CD4-positive, alpha-beta T cell treated with Interleukin-15 for 1 hour (primary cell): Measurements from ENCODE around the gene SPARCL1.

Experiments
- DNase-seq: peaks from one replicate; pipeline ENCODE4 v3.0.0-alpha.2; 2020

SPARCL1 gene

DNA sequence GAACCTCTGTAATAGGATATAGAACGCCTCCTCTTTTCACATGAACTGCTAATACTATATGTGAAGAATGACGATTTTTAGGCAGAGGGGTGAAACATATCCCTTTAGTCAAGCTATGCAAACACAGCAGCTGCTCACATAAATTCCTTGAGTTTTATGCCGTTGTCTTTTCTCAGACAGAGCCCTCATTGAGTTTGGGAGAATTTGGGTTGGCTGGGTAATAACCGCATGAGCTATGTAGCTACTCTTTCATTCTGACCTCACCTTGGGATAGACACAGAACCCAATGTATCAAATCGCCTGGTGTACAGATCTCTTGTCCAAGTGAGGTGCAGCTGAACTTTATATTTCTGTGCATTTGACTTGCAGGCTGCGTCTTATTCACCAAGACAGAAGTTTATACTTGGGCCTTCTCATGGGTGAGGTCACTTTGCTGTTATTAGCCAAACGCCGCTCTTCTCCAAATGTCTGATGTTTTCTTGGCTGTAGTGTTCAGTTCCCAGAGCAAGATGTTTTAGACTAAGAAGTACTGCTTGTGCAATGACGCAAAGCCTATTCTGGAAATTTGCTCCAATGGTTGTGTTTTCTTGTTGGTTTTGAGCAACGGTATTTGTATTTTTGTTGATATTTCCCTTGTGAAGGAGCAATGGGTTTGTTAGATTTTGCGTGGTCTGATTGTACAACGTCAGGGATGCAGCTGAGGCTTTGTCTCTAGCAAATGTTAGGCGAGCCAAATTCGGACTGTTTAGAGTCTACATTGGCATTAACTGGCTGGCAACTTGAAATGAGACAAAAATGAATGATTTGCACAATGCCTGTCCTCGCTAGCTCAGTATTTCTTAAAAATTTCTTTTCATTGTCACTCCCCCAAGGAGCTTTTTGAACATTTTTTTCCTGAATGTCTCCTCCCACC, 11.2 kb upstream of the SPARCL1 start:
- DNase-seq: no peak

DNA sequence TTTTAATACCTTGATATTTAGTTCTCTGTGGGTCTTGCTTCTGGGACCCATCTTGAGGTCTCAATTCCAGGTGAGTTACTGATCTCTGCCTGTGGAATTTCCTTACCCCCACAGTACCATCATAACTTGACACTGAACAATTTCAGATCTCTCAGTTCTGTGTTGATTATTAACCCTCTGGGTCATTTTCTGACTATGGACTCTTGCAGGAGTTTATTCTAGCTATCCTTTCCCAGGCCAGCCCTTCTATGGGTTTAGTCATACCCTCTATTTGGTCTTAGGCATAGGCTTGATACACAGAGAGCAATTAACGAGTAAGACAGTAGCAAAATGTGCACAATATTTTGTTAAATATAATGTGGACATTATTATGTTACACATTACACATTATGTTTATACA, 3.7 kb upstream of the SPARCL1 start:
- no peak for DNase-seq

DNA sequence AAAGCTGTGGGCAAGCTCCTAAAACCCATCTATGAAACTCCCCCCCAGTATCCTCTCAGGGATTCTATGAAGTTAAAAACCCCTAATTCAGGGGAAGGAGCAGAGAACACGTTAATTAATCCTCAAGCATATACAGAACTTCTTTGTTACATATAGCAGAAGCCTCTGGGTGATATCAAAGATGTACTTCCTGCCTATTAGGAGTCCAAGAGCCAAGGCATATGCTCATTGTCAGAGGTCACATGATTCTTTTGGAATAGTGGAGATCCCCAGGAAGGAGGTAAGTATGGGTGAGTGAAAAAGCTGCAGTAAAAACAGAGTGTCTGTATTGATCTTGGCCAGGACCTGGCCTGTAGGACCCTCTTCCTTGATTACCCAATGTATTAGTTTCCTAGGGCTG, 2.9 kb upstream of the SPARCL1 start:
- DNase-seq: no peak

DNA sequence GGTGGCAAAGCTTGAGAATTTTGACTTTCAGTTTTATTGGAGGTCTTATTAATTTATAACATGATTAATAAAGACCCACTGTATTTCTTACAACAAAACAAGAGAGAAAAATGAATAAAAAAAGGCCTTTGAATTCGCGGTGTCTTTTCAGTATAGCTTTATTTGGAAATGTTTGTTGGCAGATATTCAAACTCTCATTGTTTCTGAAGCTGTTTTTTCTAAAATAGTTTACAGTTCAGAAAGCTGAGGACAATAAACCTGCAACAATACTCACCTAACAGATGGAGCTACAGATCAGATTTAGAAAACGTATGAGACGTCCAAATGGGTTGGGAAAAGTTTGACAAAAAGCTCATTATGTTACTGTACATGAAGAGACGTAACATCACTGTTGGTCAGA, 2.4 kb upstream of the SPARCL1 start:
- DNase-seq: no peak

DNA sequence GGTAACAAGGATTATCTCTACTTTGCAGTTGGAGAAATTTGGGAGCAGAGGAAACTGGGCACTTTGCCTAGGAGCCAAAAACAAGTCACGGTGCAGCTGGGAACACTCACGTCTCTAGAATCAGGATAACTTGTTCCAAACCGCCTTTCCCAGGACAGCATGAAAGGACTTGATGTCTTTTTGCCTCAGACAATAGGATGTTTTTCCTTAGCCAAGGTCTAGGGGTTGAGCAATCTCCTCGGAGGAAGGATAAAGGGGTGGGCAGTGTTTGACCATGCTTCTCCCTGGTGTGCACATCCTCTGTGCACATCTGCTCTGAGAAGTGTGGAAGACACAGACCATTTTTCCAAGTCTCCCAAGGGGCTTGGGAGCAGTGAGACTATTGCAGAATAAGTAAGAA, 1.7 kb upstream of the SPARCL1 start:
- no peak for DNase-seq

DNA sequence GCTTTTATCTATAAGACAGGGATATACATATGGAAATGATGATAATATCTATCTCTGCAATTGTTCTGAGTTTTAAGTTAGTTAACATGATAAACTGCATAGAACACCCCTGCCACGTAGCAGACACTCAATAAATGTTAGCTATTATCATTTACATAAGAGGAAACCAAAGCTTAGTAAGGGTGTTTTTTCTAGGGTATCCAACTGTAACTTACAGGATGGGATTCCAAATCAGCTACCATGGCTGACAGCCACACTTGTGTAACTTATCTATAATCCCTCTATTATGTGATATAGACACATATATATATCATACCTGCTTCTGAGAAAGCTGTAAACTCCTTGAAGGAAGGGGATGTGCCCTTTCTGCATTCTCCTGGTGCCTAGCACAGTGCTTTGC, 1.1 kb upstream of the SPARCL1 start:
- DNase-seq: no peak

DNA sequence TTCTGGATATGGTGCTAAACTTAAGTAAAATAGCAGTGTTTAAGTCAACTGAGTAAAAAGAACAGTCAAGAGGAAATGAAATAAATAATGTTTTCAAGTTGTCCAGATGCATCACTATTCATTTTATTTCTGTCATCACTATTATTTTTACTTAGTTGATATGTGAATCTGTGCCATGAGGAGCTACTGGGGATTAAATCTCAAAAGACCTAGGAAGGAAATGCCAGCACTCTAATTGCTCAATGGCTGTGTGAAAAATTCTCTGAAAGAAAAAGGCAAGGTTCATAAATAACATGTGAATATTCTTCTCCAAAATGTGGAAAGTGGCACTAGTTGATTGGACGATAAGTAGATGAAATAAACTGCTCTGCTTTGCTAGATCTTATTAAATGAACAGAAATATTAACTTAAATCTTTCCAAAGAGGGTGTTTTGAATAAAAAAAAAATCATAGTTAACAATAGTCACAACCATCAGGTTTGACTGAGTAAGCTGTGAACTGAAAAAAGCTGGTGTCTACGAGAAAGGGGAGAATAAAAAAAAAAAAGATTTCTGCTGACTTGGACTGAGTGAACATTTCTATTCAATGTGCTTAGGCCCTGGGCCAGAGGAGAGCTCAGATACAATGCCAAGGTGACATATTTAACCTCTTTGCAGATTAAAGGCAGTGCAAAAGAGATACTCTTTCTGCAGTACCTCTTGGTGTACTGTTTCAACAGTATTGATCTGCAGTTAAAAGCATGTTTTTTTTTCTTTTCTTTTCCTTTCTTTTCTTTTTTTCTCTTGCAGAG, 1.6 kb downstream of the SPARCL1 start:
- DNase-seq: no peak

DNA sequence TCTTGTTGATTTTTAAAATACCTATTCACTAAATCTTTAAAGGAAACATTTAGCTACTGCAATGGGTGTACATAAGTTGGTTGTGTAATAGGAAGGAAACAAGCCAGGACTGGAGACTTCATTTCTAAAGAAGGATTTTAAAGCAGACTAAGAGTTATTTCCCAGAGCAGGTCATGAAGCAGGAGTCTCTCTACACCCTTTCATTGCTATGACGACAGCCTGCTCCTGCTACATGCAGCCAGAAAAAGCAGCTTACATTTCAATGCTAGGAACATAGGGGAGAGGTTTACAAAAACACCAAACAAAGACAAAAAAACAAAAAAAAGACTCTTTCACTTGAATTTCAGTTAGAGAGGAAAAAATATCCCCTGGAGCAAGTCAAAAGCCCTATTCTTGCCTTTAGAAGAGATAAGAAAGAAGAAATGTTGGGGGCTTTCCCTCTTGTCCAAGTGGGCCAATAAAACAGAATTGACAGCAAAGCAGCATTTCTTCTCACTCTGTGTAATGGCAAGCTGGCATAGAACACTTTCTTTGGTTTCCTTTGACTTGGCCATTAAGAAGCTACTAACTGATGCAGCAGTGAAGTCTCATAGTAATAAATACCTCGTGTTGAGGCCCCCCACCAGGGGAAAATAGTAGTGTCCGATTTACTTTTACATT, 3.4 kb downstream of the SPARCL1 start:
- no peak for DNase-seq

DNA sequence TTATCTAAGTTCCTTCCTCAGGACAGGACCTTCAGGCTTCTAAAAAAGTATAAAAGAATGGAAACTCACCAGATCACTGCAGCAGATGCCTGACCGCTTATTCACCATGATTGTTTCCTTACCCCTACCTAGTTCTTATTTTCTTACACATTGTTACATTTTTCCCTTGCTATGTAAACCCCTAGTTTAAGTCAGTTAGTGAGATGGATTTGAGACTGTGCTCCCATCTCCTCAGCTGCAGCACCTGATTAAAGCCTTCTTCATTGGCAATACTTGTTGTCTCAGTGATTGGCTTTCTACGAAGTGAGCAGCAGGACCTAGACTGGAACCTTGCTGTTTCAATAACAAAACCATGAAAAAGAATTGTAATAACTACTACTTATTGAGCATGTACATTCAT, 4.7 kb downstream of the SPARCL1 start:
- DNase-seq: no peak

DNA sequence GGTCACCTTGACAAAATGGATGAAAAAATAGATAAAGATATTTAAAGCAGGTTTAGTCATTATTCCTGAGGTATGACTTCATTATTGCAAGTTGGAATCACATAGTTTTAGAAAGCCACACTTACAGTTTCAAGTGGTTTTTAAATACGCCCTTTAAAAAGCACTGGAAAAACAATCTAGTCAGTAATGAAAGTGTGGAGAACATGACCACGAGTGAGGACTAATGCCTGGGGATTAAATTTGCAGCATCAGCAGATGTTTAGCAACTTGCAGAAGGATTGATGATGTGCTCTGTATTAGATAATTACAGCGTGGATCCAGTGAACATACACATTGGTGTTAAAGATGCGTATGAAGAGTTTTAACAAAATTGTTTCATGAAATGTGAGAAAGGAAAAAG, 5.9 kb downstream of the SPARCL1 start:
- no peak for DNase-seq

DNA sequence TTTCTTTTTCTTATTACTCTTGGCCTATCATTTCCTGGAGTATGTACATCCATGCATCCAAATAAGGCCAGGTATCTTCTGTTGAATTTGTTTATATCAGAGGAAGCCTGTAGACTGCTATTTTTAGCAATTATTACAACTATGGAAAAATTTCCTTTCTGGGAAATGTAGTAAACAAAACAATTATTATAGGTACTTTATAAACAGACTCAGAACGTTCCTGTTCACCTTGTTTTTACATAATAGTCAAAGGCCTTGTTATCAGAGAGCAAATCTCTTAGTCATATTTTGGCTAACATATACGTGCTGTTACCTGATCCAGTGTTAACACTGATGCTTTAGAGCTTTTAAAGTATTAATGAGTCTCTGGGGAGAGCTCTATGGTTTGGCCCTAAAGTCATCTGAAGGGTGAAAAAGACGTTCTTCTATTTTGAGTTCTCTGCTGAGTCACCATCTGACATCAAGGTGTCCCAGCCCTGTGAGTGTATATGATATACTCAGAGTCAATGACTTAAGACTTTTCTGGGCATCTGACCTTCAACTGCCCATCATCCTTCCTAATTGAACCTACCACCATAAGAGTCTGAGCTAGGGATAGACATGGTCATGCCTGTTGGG, 7.3 kb downstream of the SPARCL1 start:
- no peak for DNase-seq

DNA sequence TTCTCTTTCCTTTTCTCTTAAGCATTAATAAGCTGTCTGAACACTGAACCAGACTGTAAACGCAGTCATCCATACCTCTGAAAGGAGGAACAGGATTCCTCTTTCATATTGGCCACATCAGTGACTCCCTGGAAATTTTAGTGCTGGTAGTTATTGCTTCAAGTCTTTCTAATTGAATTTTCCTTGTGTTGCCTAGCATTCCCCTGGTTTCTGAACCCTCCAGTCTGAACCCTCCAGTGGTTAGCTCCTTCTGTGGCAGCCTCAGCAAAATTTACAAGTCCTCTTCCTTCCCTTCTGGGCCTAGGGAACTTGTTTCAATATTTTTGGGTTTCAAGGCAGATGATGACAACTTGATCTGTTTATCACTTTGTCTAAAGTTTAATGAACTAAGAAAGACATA, 7.9 kb downstream of the SPARCL1 start:
- no peak for DNase-seq

DNA sequence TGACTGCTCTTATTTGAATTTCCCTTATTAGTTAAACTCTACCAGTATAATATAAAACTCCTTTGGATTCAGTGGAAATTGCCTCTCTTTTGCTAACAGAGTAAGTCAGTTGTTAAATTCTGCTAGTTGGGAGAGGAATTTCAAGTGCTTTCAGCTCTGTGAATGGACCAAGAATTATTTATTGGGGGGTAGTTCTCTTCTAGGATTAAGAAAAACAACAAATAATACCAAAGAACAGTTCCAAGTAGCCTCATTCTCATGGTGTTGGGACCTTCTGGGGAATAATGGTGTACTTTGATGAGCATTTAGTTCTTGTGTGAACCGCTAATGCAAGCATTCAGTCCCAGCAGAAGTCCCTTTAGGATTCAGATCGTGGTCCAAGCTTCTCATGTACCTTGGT, 11.6 kb downstream of the SPARCL1 start:
- no peak for DNase-seq

DNA sequence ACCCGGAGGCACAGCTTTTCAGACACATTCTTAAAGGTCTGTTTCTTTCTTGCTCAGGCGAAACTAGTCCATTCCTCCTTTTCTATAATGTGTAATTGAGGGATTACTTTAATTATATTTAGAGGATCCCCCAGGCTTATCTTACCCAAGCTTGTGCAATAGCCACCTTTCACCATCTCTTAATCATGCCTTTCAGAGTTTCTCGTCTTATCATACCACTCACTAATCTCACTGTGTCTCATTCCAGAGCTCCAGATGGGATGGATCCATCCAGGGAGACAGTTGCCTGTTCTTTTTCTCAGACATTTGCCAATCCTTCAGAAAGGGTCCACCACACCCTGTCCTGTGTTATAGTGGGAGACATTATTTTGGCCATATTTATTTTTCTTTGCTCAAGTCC, 12.5 kb downstream of the SPARCL1 start:
- DNase-seq: no peak

DNA sequence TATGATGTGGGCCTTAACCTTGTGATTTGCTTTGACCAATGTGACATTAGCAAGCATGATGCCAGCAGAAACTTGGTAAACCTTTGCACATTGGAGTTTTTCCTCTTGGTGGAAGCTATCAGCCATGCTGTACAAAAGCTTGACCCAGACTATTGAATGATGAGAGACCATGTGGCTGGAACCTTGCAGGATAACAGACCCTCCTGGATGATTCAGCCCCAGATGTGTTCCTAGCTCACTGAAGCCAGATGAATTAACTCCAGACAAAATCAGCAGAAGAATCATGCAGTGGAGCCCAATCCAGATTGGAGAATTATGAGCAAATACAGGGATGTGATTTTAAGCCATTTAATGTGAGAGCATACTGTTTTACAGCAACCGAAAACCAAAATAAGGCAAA, 16.8 kb downstream of the SPARCL1 start:
- DNase-seq: no peak

DNA sequence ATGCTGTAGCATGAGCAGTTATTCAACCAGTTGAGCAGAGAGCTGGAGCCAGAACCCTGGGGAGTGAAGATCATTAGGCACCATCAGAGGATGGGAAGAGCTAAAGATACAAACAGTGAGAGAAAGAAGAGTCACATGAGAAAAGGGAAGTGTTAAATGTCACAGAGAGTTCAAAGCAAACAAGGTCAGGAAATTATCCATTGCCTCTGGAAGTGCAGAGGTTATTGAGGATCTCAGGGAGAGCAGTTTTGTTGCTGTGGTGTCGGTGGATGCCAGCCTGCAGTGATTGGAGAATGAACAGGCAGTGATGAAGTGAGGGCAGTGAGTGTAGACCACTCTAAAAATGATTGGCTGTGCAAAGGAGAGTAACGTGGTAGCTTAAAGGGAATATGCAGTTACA, 17.7 kb downstream of the SPARCL1 start:
- DNase-seq: no peak

DNA sequence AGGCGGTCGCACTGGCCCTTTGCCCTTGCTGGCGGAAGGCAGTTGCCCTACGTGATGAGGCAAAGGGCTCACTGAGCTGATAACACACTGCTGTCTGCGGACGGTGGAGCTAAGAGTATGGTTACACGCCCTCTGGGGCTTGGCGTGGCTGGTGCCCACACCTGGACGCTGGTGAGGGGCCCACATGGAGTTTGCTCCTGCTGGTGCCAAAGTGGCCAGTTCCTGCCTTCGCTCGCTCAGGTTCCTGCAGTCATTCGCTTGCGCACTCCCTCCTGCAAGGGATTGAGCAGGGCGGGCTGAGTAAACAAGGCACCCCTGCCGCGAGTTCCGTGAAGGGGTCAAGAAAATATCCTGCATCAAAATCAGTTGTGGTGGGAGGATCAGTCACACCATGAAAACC, 18.4 kb downstream of the SPARCL1 start:
- DNase-seq: no peak

DNA sequence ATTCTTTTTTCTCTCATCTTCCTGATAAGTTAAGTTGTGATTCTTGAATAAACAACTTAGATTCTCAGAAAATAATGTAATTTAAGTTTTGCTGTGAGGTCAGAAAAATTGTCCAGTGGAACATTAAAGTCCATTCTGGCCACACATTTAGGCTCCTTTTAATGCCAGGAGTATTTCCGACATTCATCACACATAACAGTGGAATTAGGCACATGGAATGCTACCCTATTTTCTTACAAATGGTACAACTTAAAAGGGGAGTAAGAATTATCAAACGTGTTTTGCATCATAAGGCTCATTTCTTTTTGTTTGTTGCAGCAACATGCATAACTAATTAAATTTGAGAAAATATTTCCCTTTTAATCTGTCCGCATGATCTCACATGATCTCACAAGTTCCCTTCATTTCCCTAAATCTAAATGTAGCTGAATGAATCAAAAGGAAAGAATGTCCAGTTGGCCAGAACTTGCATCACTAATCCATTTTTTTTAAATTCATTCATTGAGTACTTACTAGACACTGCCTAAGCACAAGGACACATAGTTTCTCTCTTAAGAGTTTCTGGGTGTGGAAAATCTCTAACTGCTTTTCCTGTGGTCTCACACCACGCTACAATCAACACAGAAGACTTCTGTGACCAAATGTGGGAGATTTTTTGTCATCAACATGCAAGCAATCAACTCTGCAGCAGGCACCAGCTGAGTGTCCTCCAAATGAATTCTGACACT, 22.0 kb downstream of the SPARCL1 start:
- no peak for DNase-seq

DNA sequence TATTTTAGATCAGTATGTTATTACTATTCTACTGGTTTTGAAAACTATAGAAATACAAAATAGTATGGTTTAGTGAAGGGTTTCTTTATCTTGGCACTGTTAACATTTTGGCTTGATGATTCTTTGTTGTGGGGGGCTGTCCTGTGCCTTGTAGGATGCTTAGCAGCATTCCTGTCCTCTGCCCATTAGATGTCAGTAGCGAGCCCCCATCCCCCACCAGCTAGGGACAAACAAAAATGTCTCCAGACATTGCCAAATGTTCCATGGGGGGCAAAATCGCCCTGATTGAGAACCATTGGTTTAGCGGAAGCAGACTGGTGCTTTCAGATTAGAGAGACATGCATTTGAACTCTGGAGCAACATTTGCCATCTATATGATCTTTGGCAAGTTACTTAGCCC, 23.3 kb downstream of the SPARCL1 start:
- DNase-seq: no peak

DNA sequence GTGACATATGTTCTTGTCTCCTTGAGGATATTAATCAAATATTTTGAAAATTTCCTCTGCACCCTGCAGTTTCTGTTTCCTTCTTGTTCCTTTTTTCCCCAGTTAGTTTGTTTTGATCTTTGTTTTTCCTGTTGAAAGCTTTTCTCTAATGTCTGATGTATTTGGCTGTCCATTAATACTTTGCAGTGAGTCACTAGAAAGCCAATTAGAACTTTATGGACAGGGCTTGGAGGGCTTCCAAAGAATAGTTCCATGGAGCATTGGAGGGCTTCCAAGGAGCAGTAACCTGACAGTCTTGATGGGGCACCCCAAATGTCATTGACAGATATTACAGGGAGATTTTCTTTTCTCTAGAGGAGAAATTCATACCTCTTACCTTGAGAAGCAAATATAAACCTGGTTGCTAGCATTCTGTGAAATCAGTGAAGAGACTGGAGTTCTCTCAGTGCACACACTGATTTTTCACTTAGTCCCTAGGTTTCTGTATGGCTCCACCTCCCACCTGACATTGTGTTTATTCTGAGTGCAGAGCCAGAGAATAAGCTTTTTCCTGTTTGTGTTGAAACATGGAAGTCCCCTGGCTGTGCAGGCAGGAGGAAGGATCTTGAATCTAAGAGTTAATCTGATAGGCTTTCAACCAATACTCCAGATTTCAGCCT, 26.5 kb downstream of the SPARCL1 start:
- DNase-seq: no peak

DNA sequence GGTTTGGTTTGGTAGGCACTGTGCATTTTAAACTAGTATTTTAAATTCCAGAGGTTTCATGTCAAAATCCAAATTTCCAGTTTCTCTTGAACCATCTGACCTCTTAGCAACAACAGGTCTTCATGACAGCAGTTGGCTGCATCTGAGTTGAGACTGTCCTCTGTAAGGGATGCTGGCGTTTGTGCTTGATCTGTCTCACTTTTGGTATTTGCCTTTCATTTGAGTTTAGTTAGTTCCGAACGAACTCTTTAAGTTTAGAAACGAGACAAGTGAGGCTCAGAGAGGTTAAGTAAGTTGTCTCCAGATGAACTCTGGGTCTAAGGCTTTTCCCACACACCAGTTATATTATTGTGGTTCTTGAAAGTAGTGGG, 29.1 kb downstream of the SPARCL1 start:
- DNase-seq: no peak
